HCT116 (cell line): Measurements from ENCODE around the gene FGFR1OP2. TPM values are rescaled to one million over a fixed set of nuclear protein-coding genes. Genes with fewer than 3 reads are reported as not detected.

Source experiments
- ATAC-seq: fragments of 200-7000 bp; cut with Tn5 transposase; 2 replicates; pipeline ENCODE4 v1.9.1; 2020; ENCODE audit warnings: mild to moderate bottlenecking, moderate library complexity
- BruUV-seq: library from RNA; stranded (reverse); fragments of 400-500 nt; replicated peaks from 2 replicates; lab custom pipeline; 2021; lab: Mats Ljungman, UMichigan
- CTCF ChIA-PET: fragments of 300-600 bp; sonication (Branson Sonifier 250); formaldehyde crosslinking; loops from one replicate; lab custom pipeline; 2021; ENCODE audit warnings: antibody characterized with exemption; lab: Charles Lee
- POLR2A ChIA-PET: fragments of 300-600, 350-600 bp; sonication (Branson Sonifier 250); formaldehyde crosslinking; loops from one replicate; lab custom pipeline; 2021; ENCODE audit warnings: antibody characterized with exemption; lab: Charles Lee
- RAD21 ChIA-PET, 2 experiments: fragments of 300-600 bp; sonication (Branson Sonifier 250); formaldehyde crosslinking; loops; one replicate each; lab custom pipeline; 2023; ENCODE audit warnings: low total read pairs in 2 of 2; ENCODE audit not compliant: uncharacterized antibody in 2 of 2, unreplicated experiment in 2 of 2, low non-redundant PET in 1 of 2; lab: Charles Lee
- DNase-seq: peaks from one replicate; pipeline ENCODE4 v3.0.0-alpha.2; 2010; ENCODE audit warnings: low read depth, low spot score
- H2AFZ ChIP-seq: fragments of 200-600 bp; shearing (Covaris generic), sonication (generic); 2 replicates; pipeline ENCODE4 v1.6.1; 2017; ENCODE audit warnings: low read depth, mixed run types, mixed read lengths, antibody characterized with exemption, low read length; ENCODE audit not compliant: poor library complexity, severe bottlenecking
- H3K27ac ChIP-seq: 2 replicates; pipeline ENCODE4 v1.5.1; 2012; ENCODE audit warnings: low read depth, low read length
- H3K27me3 ChIP-seq: fragments of 200-600 bp; sonication (generic); 2 replicates; pipeline ENCODE4 v1.6.1; 2016; ENCODE audit warnings: mixed run types, low read length, mixed read lengths; ENCODE audit not compliant: insufficient read depth
- H3K36me3 ChIP-seq, 2 experiments: fragments of 200-500 bp in 1 of 2; fragments of 200-600 bp in 1 of 2; sonication (Bioruptor generic) in 1 of 2; sonication (generic) in 1 of 2; 2 replicates each; pipeline versions ENCODE4 v1.5.1 to v1.6.1; 2014 to 2016; ENCODE audit warnings: low read length in 2 of 2, inconsistent platforms in 1 of 2, mixed read lengths in 1 of 2, mixed run types in 1 of 2; ENCODE audit not compliant: insufficient read depth in 2 of 2, control insufficient read depth in 1 of 2
- H3K4me1 ChIP-seq, 2 experiments: fragments of 200-600 bp in 1 of 2; sonication (generic) in 1 of 2; 2 replicates each; pipeline versions ENCODE4 v1.5.1 to v1.6.1; 2012 to 2017; ENCODE audit warnings: low read length in 2 of 2, inconsistent platforms in 1 of 2, mild to moderate bottlenecking in 1 of 2, mixed read lengths in 1 of 2, mixed run types in 1 of 2, moderate library complexity in 1 of 2; ENCODE audit not compliant: insufficient read depth in 2 of 2, control insufficient read depth in 1 of 2
- H3K4me2 ChIP-seq: fragments of 200-600 bp; sonication (generic); 2 replicates; pipeline ENCODE4 v1.6.1; 2017; ENCODE audit warnings: mixed run types, low read length, mixed read lengths
- H3K4me3 ChIP-seq, 2 experiments: fragments of 200-600 bp in 1 of 2; sonication (generic) in 1 of 2; replicated peaks in 1 of 2; 2 replicates each; pipeline ENCODE4 v1.5.1; 2011 to 2016; ENCODE audit warnings: low read length in 2 of 2, control low read depth in 1 of 2, low read depth in 1 of 2, mild to moderate bottlenecking in 1 of 2, mixed read lengths in 1 of 2, mixed run types in 1 of 2
- H3K79me2 ChIP-seq: fragments of 200-600 bp; sonication (generic); 2 replicates; pipeline ENCODE4 v1.6.1; 2017; ENCODE audit warnings: mild to moderate bottlenecking, mixed run types, low read length, moderate library complexity, mixed read lengths; ENCODE audit not compliant: insufficient read depth
- H3K9ac ChIP-seq: fragments of 200-600 bp; sonication (generic); 2 replicates; pipeline ENCODE4 v1.6.1; 2016; ENCODE audit warnings: low read length, mixed read lengths
- H3K9me2 ChIP-seq: fragments of 200-600 bp; sonication (generic), shearing (Covaris generic); 2 replicates; pipeline ENCODE4 v1.6.1; 2017; ENCODE audit warnings: mixed run types, mild to moderate bottlenecking, moderate library complexity; ENCODE audit not compliant: insufficient read depth
- H3K9me3 ChIP-seq, 2 experiments: fragments of 200-500 bp in 1 of 2; fragments of 200-600 bp in 1 of 2; sonication (Bioruptor generic) in 1 of 2; sonication (generic) in 1 of 2; 2 replicates each; pipeline ENCODE4 v1.6.1; 2014 to 2017; ENCODE audit warnings: low read length in 2 of 2, mixed read lengths in 2 of 2, inconsistent platforms in 1 of 2, low read depth in 1 of 2, mild to moderate bottlenecking in 1 of 2, mixed run types in 1 of 2, moderate library complexity in 1 of 2; ENCODE audit not compliant: control insufficient read depth in 1 of 2, insufficient read depth in 1 of 2
- H4K20me1 ChIP-seq: fragments of 200-600 bp; sonication (generic), shearing (Covaris generic); 2 replicates; pipeline ENCODE4 v1.6.1; 2017; ENCODE audit warnings: mixed run types, mild to moderate bottlenecking, moderate library complexity; ENCODE audit not compliant: insufficient read depth
- ATF3 ChIP-seq: IDR thresholded peaks from 2 replicates; pipeline ENCODE4 v1.6.1; 2012
- CBX3 ChIP-seq: IDR thresholded peaks from 2 replicates; pipeline ENCODE4 v1.6.1; 2012; ENCODE audit warnings: low read depth
- CEBPB ChIP-seq: IDR thresholded peaks from 2 replicates; pipeline ENCODE4 v1.6.1; 2012; ENCODE audit warnings: low read depth
- EGR1 ChIP-seq: IDR thresholded peaks from 2 replicates; pipeline ENCODE4 v1.6.1; 2012; ENCODE audit warnings: low read depth
- ELF1 ChIP-seq: IDR thresholded peaks from 2 replicates; pipeline ENCODE4 v1.6.1; 2012; ENCODE audit warnings: low read depth, borderline replicate concordance
- EZH2 ChIP-seq: fragments of 200-600 bp; sonication (generic); IDR thresholded peaks from 2 replicates; pipeline ENCODE4 v1.6.1; 2017; ENCODE audit warnings: antibody characterized with exemption, mixed run types
- EZH2phosphoT487 ChIP-seq: fragments of 200-600 bp; IDR thresholded peaks from 2 replicates; pipeline ENCODE4 v1.6.1; 2018; ENCODE audit warnings: antibody characterized with exemption, borderline replicate concordance
- FOSL1 ChIP-seq: IDR thresholded peaks from 2 replicates; pipeline ENCODE4 v1.6.1; 2012; ENCODE audit warnings: low read depth
- POLR2AphosphoS5 ChIP-seq: IDR thresholded peaks from 2 replicates; pipeline ENCODE4 v1.6.1; 2011; ENCODE audit warnings: mild to moderate bottlenecking, low read depth, low read length, moderate library complexity
- SP1 ChIP-seq: IDR thresholded peaks from 2 replicates; pipeline ENCODE4 v1.6.1; 2012; ENCODE audit warnings: low read depth
- TCF7L2 ChIP-seq: IDR thresholded peaks from 2 replicates; pipeline ENCODE4 v1.7.0; 2011; ENCODE audit warnings: borderline replicate concordance, inconsistent platforms; ENCODE audit not compliant: insufficient read depth, insufficient read length; ENCODE audit errors: extremely low read depth
- ZBTB33 ChIP-seq: IDR thresholded peaks from 2 replicates; pipeline ENCODE4 v1.6.1; 2011; ENCODE audit warnings: mild to moderate bottlenecking, low read length, moderate library complexity; ENCODE audit not compliant: insufficient replicate concordance; ENCODE audit errors: extremely low read depth
- ZFX ChIP-seq: fragments of 450-650 bp; IDR thresholded peaks from 2 replicates; pipeline ENCODE4 v1.6.1; 2017
- intact Hi-C: fragments of 100-400 bp; cut with micrococcal nuclease; formaldehyde crosslinking; loops from 2 replicates; pipeline ENCODE4 v1.10.0; 2022
- total RNA-seq: library from RNA; stranded (reverse); gene quantifications from one replicate; pipeline ENCODE4 v1.2.1, GENCODE V29; 2021; ENCODE audit not compliant: unreplicated experiment
- TF ChIP-seq, protein P1 (sequence below), 3 experiments: fragments of 200-600 bp in 1 of 3; sonication (generic) in 1 of 3; IDR thresholded peaks in 2 of 3; conservative IDR thresholded peaks in 1 of 3; 2 replicates each; pipeline ENCODE4 v1.5.1; 2012 to 2017; ENCODE audit warnings: low read depth in 2 of 3, low read length in 2 of 3, antibody characterized with exemption in 1 of 3, borderline replicate concordance in 1 of 3, control low read depth in 1 of 3, mild to moderate bottlenecking in 1 of 3, mixed read lengths in 1 of 3, mixed run types in 1 of 3, moderate library complexity in 1 of 3; ENCODE audit not compliant: insufficient read depth in 1 of 3
- TF ChIP-seq, protein P2 (sequence below): IDR thresholded peaks from 2 replicates; pipeline ENCODE4 v1.6.1; 2012
- TF ChIP-seq, protein P3 (sequence below): IDR thresholded peaks from 2 replicates; pipeline ENCODE4 v1.6.1; 2012; ENCODE audit warnings: low read depth

FGFR1OP2 gene
- total RNA-seq, 1 experiment from 2014 or later: 29.6 TPM

GRCh38 chr12:26906704-26907103 is 31.6 kb upstream of the FGFR1OP2 start (continued):
- TF ChIP-seq, protein P1, sequence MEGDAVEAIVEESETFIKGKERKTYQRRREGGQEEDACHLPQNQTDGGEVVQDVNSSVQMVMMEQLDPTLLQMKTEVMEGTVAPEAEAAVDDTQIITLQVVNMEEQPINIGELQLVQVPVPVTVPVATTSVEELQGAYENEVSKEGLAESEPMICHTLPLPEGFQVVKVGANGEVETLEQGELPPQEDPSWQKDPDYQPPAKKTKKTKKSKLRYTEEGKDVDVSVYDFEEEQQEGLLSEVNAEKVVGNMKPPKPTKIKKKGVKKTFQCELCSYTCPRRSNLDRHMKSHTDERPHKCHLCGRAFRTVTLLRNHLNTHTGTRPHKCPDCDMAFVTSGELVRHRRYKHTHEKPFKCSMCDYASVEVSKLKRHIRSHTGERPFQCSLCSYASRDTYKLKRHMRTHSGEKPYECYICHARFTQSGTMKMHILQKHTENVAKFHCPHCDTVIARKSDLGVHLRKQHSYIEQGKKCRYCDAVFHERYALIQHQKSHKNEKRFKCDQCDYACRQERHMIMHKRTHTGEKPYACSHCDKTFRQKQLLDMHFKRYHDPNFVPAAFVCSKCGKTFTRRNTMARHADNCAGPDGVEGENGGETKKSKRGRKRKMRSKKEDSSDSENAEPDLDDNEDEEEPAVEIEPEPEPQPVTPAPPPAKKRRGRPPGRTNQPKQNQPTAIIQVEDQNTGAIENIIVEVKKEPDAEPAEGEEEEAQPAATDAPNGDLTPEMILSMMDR (IDR thresholded peaks at IDR 0.05 in 2 of 3, conservative IDR thresholded peaks at IDR 0.05 in 1 of 3; ENCODE audit: borderline replicate concordance in 1 of 3, insufficient read depth in 1 of 3, low read depth in 2 of 3, low read length in 2 of 3): no peak
- no peak for TF ChIP-seq CEBPB

DNA sequence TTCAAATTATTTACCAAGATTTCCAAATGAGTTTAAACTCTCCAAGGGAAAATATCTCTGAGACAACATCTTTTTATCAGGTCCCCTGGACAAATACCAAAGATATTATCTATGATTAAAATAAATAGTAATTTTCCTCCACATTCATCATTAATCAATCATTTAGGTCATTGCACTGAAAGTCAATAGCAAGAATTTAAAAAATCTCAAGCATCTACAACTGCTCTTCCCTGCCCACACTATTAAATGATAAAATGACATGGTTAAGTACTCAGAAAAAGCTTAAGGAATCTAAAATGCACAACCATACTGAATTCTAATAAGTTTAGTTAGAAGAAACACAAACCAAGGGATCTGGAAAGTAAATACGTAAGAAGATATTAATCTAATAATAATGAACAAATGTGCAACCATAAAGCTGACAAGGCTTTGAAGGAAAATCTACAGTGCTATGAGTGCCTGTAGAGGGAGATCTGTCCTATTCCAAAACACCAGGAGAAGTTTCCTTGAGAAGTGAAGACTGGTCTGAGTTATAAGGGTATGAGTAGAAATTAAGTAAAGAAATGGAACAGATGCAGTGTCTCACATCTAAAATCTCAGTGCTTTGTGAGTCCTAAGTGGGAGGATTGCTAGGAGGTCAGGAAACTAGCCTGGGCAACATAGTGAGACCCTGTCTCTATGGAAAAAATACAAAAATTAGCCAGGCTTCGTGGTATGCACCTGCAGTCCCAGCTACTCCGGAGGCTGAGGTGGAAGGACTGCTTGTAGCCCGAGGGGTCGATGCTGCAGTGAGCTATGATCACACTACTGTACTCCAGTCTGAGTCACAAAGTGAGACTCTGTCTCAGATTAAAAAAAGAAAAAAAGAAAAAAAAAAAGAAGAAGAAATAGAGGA is 19.7 kb upstream of the FGFR1OP2 start:
- Histone ChIP-seq H3K4me1 (no peaks in the 10 kb centered on the region), H3K27me3 (no peaks in the 10 kb centered on the region), H3K9me3 (no peaks in the 10 kb centered on the region), H3K79me2 (peaks cover 4% of the 10 kb centered on the region; the same call in 1 of the 2 replicates), H3K4me3 (no peak overlapping the region), H3K27ac (no peak overlapping the region), H2AFZ (no peak overlapping the region), H3K9me2 (no peaks in the 10 kb centered on the region), H3K36me3 (peaks cover 31 to 41% of the 10 kb centered on the region in 2 experiments), H3K4me2 (no peak overlapping the region), H4K20me1 (no peaks in the 10 kb centered on the region), H3K9ac (no peak overlapping the region)
- no peak for ATAC-seq
- intact Hi-C loops: no loop called here
- no peak for DNase-seq
- BruUV-seq: no TSS peak
- ChIA-PET CTCF (no interaction called here), RAD21 (no interaction called here), POLR2A (no interaction called here)
- TF ChIP-seq EGR1 (no peak), FOSL1 (no peak), ELF1 (no peak), SP1 (no peak), ZFX (no peak), ATF3 (no peak), EZH2phosphoT487 (no peak), TCF7L2 (no peak), POLR2AphosphoS5 (no peak), ZBTB33 (no peak), CEBPB (no peak), CBX3 (no peak), EZH2 (no peak)
- TF ChIP-seq, protein P2, sequence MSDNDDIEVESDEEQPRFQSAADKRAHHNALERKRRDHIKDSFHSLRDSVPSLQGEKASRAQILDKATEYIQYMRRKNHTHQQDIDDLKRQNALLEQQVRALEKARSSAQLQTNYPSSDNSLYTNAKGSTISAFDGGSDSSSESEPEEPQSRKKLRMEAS: no peak
- TF ChIP-seq, protein P3, sequence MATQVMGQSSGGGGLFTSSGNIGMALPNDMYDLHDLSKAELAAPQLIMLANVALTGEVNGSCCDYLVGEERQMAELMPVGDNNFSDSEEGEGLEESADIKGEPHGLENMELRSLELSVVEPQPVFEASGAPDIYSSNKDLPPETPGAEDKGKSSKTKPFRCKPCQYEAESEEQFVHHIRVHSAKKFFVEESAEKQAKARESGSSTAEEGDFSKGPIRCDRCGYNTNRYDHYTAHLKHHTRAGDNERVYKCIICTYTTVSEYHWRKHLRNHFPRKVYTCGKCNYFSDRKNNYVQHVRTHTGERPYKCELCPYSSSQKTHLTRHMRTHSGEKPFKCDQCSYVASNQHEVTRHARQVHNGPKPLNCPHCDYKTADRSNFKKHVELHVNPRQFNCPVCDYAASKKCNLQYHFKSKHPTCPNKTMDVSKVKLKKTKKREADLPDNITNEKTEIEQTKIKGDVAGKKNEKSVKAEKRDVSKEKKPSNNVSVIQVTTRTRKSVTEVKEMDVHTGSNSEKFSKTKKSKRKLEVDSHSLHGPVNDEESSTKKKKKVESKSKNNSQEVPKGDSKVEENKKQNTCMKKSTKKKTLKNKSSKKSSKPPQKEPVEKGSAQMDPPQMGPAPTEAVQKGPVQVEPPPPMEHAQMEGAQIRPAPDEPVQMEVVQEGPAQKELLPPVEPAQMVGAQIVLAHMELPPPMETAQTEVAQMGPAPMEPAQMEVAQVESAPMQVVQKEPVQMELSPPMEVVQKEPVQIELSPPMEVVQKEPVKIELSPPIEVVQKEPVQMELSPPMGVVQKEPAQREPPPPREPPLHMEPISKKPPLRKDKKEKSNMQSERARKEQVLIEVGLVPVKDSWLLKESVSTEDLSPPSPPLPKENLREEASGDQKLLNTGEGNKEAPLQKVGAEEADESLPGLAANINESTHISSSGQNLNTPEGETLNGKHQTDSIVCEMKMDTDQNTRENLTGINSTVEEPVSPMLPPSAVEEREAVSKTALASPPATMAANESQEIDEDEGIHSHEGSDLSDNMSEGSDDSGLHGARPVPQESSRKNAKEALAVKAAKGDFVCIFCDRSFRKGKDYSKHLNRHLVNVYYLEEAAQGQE: no peak
